ENCODE measurements around the gene RNU1-3.
"Not testable (repeated sequence)": the region's sequence is repeated elsewhere in the genome, so short reads cannot be mapped to it uniquely, and the experiment has no call there.

RNU1-3 gene

DNA sequence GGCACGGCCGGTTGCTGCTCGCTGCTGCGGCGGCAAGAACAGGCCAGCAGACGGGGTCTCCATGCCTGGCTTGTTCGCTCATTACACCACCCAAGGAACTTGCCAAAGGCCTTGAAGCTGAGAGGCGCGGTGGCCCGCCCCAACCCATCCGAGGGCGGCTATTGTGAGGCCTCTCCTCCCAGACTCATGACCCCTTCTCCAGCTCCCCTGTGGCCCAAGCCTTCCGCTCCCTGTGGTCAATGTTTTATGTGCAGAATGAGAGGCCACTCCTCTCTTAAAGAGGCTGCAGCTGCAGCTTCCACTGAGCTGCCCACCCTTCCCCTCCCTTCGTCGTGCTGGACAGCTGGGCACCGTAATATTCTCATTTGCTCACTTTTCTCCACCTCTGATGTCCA is 27.6 kb upstream of the RNU1-3 start:
- H3K4me3 ChIP-seq (ENCODE audit: low read length in 2 of 2); H3K27ac ChIP-seq (ENCODE audit: low read depth in 2 of 2, low read length in 2 of 2); H3K4me1 ChIP-seq (ENCODE audit: control insufficient read depth in 2 of 2, insufficient read depth in 2 of 2, low read length in 2 of 2); H3K9ac ChIP-seq (ENCODE audit: low read depth in 1 of 2, low read length in 2 of 2); H3K9me3 ChIP-seq (ENCODE audit: control insufficient read depth in 2 of 2, low read length in 2 of 2); H3K27me3 ChIP-seq (ENCODE audit: control insufficient read depth in 2 of 2, insufficient read depth in 2 of 2, low read length in 2 of 2); H3K36me3 ChIP-seq (ENCODE audit: control insufficient read depth in 2 of 2, insufficient read depth in 2 of 2, low read length in 2 of 2): not testable (repeated sequence)

DNA sequence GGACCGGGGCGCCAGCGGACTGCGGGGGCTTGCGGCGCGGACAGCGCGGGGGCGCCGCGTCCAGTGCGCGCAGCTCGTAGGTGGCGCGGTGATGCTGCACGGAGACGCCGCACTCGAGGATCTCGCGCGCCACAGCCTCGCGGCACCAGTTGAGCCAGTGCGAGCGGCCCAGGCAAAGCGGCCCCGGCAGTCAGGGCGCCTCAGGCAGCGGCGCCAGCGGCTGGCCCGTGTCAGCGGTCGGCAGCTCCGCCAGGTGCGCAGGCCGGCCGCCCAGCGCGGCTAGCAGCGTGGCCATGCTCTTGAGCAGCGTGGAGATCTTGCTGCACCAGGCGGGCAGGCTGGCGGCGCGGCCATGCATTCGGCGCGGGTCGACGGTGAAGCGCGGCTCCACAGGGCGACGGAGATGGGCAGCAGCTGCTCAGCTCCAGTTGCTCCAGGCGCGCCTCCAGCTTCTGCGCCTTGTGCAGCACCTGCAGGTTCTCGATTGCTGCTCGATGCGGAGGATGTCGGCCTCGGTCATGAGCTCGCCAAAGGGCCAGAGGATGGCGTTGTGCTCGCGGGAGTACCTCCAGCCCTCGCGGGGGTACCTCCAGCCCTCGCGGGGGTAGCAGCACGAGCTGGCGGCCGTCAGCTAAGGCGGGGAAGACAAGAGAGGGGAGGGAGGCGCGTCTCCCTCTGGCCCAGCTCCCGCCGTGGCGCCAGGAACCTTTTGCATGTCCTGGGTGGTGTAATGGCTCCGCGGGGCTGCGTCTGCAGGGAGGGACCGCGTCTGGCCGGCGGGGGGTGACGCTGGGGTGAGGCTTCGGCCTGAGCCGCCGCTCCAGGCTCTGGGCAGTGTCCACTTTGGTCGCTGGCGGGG is 26.9 kb upstream of the RNU1-3 start:
- not testable (repeated sequence) for H3K36me3 ChIP-seq (ENCODE audit: control insufficient read depth in 2 of 2, insufficient read depth in 2 of 2, low read length in 2 of 2); H3K27ac ChIP-seq (ENCODE audit: low read depth in 2 of 2, low read length in 2 of 2); H3K9ac ChIP-seq (ENCODE audit: low read depth in 1 of 2, low read length in 2 of 2); H3K4me1 ChIP-seq (ENCODE audit: control insufficient read depth in 2 of 2, insufficient read depth in 2 of 2, low read length in 2 of 2); H3K9me3 ChIP-seq (ENCODE audit: control insufficient read depth in 2 of 2, low read length in 2 of 2); H3K4me3 ChIP-seq (ENCODE audit: low read length in 2 of 2); H3K27me3 ChIP-seq (ENCODE audit: control insufficient read depth in 2 of 2, insufficient read depth in 2 of 2, low read length in 2 of 2)

DNA sequence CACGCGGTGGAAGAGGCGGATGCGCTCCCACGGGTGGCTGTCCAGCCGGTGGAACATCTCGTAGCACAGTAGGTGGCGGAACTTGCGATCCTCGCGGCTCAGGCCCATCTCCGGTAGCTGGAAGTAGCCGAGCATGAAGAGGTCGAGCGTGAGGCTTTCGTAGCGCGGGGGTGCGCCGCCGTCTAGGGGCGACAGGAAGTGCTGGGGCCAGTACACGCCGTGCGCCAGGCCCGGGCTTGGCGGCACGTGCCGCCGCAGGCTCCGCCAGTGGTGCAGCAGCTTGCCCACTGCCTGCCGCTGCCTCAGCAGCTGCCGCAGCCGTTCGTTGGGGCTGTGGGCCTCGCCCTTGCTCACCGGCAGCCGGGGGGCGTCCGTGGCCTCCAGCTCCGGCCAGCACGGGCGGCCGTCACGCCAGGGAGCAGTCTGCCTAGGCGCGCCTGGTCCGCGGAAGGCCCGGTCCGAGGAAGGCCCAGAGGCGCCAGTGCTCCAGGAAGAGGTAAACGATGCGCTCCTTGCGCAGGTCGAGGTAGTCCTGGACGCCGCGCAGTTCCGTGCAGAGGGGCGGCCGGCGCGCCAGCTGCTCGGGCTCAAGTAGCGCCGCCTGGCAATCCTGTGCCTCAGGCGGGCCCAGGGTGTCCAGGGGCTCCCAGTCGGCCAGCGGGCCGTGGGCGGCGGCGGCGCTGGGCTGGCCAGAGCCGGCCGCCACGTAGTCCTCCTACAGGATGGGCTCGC is 26.1 kb upstream of the RNU1-3 start:
- not testable (repeated sequence) for H3K27ac ChIP-seq (ENCODE audit: low read depth in 2 of 2, low read length in 2 of 2); H3K4me3 ChIP-seq (ENCODE audit: low read length in 2 of 2); H3K27me3 ChIP-seq (ENCODE audit: control insufficient read depth in 2 of 2, insufficient read depth in 2 of 2, low read length in 2 of 2); H3K9me3 ChIP-seq (ENCODE audit: control insufficient read depth in 2 of 2, low read length in 2 of 2); H3K4me1 ChIP-seq (ENCODE audit: control insufficient read depth in 2 of 2, insufficient read depth in 2 of 2, low read length in 2 of 2); H3K36me3 ChIP-seq (ENCODE audit: control insufficient read depth in 2 of 2, insufficient read depth in 2 of 2, low read length in 2 of 2); H3K9ac ChIP-seq (ENCODE audit: low read depth in 1 of 2, low read length in 2 of 2)

DNA sequence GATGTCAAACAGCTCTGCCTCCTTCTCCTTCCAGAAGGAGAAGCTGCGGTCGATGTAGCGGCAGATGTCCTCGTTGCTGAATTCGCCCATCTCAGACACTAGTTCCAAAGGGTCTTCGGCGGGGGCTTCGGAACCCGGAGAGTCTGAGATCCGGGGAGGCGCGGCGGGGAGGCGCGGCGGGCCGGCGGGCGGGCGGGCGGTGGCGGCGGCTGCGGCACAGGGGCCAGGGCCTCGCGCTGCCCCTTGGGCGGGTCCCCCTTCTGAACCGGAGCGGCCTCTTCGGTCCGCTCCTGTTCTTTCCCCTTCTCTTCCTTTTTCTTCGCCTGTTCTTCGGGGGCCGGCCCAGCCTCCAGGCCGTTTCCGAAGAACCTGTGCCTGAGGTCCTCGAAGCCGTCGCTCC is 25.5 kb upstream of the RNU1-3 start:
- H3K27ac ChIP-seq (ENCODE audit: low read depth in 2 of 2, low read length in 2 of 2); H3K9ac ChIP-seq (ENCODE audit: low read depth in 1 of 2, low read length in 2 of 2); H3K4me1 ChIP-seq (ENCODE audit: control insufficient read depth in 2 of 2, insufficient read depth in 2 of 2, low read length in 2 of 2); H3K4me3 ChIP-seq (ENCODE audit: low read length in 2 of 2); H3K36me3 ChIP-seq (ENCODE audit: control insufficient read depth in 2 of 2, insufficient read depth in 2 of 2, low read length in 2 of 2); H3K9me3 ChIP-seq (ENCODE audit: control insufficient read depth in 2 of 2, low read length in 2 of 2); H3K27me3 ChIP-seq (ENCODE audit: control insufficient read depth in 2 of 2, insufficient read depth in 2 of 2, low read length in 2 of 2): not testable (repeated sequence)

DNA sequence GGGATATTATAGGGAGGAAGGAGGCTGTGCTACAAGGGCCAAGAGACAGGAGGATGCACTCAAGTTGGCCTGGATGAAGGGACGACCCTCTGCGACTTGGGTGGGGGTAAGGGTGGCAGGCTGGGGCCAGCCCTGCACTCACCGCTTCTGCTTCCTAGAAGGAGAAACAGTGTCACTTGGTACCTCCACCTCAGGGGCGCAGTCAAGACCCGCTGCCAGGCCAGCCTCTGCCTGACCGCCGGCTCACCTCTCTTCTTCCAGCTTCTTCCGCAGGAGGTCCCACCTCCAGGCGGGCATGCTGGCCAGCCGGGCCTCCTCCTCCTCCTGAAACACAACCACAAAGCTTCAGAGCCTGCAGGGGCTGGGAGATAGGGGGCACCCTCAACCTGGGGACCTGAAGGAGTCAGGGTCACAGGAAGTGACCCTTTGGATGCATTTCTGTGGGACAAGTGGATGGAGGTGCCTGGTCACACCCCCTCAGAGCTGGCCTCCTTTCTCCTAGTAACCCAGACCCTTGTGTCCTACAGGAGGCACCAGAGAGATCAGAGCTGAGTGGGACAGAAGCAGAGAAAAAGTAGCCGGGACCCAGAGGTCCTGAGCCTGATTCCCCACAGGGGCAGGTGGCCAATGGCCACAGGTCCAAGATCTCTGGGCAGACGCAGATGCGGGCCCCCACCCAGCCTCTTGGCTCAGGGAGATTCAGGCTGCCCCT is 24.4 kb upstream of the RNU1-3 start:
- H3K36me3 ChIP-seq (ENCODE audit: control insufficient read depth in 2 of 2, insufficient read depth in 2 of 2, low read length in 2 of 2); H3K9ac ChIP-seq (ENCODE audit: low read depth in 1 of 2, low read length in 2 of 2); H3K27me3 ChIP-seq (ENCODE audit: control insufficient read depth in 2 of 2, insufficient read depth in 2 of 2, low read length in 2 of 2); H3K27ac ChIP-seq (ENCODE audit: low read depth in 2 of 2, low read length in 2 of 2); H3K4me1 ChIP-seq (ENCODE audit: control insufficient read depth in 2 of 2, insufficient read depth in 2 of 2, low read length in 2 of 2); H3K4me3 ChIP-seq (ENCODE audit: low read length in 2 of 2); H3K9me3 ChIP-seq (ENCODE audit: control insufficient read depth in 2 of 2, low read length in 2 of 2): not testable (repeated sequence)

DNA sequence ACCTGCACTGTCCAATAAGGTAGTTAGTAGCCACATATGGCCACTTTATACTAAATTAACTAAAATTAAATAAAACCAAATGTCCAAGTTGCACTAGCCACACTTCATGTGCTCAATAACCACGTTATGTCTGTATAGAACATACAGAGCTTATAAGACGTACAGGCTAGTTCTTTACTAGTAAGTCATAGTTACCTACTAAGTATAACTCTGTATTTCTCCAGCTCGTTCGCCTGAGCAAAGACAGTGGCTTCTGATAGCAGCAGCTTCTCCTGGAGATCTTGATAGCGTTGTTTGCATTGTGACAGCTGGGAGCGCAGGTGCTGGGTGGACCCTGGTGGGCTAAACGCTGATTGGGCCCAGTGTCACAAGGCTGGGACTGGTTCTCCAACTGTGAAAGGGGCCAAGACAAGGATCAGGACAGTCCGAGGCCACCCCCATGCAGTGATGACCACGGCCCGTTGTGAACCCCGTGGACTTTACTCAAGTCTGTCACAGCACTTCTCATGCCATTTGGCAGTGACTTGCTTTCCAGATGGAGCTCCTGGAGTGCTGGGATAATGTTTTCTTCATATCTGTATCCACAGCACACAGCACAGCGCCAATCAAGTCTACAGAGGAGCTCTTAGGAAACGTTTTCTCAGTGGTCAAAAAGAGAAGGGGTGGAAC is 20.5 kb upstream of the RNU1-3 start:
- not testable (repeated sequence) for H3K9me3 ChIP-seq (ENCODE audit: control insufficient read depth in 2 of 2, low read length in 2 of 2); H3K27ac ChIP-seq (ENCODE audit: low read depth in 2 of 2, low read length in 2 of 2); H3K4me1 ChIP-seq (ENCODE audit: control insufficient read depth in 2 of 2, insufficient read depth in 2 of 2, low read length in 2 of 2); H3K27me3 ChIP-seq (ENCODE audit: control insufficient read depth in 2 of 2, insufficient read depth in 2 of 2, low read length in 2 of 2); H3K9ac ChIP-seq (ENCODE audit: low read depth in 1 of 2, low read length in 2 of 2); H3K36me3 ChIP-seq (ENCODE audit: control insufficient read depth in 2 of 2, insufficient read depth in 2 of 2, low read length in 2 of 2); H3K4me3 ChIP-seq (ENCODE audit: low read length in 2 of 2)

DNA sequence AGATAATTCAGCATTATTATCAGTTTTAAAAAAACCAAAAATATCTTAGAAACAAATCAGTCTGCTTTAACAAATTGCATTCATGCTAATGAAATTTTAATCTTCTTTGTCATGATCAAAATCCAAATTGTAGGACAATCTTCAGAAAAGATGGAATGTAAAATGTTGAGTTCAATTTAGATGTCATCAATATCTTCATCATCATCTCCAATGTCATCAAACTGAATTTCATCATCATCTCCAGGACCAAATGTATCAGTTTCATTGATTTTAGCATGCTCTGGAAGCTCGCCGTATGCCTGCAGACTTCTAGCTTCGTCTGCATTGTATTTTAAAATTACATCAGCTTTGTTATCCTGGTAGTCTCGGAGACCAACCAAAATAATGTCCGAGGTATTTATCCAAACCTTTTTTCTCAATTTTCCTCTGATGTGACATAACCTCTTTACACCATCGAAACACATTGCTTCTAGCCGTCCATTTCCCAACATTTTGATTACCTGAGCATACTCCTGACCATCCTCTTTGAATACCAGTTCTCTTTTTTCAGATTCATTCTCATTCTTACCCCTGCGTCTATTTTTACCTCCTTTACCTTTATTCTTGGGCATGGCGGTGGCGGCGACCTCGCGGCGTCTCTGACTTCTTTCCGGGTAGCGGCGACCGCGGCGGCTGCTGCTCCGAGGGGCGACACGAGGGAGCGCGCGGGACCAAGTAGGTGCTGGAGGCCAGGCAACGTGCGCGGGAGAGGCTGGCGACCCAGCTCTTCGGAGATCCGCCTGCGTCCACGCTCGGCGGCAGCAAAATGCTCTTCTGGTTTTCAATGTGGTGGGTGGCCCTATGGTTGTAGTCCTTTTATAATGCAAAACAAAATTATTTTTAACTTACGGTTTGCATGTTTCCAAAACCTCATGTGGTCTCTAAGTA is 19.0 kb upstream of the RNU1-3 start:
- H3K27me3 ChIP-seq (ENCODE audit: control insufficient read depth in 2 of 2, insufficient read depth in 2 of 2, low read length in 2 of 2); H3K4me1 ChIP-seq (ENCODE audit: control insufficient read depth in 2 of 2, insufficient read depth in 2 of 2, low read length in 2 of 2); H3K36me3 ChIP-seq (ENCODE audit: control insufficient read depth in 2 of 2, insufficient read depth in 2 of 2, low read length in 2 of 2); H3K9me3 ChIP-seq (ENCODE audit: control insufficient read depth in 2 of 2, low read length in 2 of 2); H3K4me3 ChIP-seq (ENCODE audit: low read length in 2 of 2); H3K27ac ChIP-seq (ENCODE audit: low read depth in 2 of 2, low read length in 2 of 2); H3K9ac ChIP-seq (ENCODE audit: low read depth in 1 of 2, low read length in 2 of 2): not testable (repeated sequence)

DNA sequence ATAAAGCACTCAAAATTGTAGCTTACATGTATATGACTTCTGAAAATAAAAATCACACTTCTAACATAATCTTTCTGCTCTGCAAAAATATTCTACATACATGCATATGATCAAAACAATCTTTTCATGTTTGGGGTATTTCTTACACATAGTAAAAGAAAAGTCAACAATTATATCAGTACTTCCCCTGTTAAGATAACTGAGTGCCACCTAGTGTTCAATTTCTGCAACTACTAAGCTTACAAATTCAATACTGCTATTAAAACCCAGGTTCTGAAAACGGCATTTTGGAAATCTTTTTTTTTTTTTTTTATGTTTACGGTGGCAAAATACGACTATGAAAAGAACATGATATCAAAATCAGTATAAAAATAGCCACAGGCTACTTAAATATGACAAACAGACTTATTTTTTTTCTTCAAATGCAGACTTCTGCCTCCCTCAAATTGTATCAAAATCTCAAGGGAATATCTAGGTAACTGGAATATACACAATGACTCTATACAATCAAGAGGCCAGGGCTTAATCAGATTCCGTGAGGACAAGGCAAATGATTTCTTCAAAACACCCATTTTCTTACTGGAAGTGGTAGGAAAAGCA is 18.1 kb upstream of the RNU1-3 start:
- H3K9me3 ChIP-seq (ENCODE audit: control insufficient read depth in 2 of 2, low read length in 2 of 2); H3K9ac ChIP-seq (ENCODE audit: low read depth in 1 of 2, low read length in 2 of 2); H3K27me3 ChIP-seq (ENCODE audit: control insufficient read depth in 2 of 2, insufficient read depth in 2 of 2, low read length in 2 of 2): not testable (repeated sequence)

DNA sequence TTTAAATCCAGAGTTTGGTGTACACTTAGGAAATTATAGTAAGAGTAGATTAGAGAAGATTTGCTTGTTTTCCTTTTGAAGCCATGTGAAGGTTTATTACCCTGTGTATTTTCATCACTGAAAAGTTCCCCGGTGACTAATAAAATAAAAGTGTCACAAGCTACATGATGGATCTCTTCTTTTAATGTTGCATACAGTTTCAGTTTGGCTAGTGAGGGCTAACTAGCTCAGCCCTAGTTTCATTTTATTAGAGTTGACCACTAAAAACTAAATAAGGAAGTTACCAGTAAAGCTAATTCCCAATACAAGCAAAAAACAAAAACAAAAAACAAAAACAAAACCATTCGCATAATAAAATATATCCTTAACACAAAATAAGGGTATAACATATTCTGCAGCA is 17.4 kb upstream of the RNU1-3 start:
- H3K4me1 ChIP-seq (ENCODE audit: control insufficient read depth in 2 of 2, insufficient read depth in 2 of 2, low read length in 2 of 2); H3K9ac ChIP-seq (ENCODE audit: low read depth in 1 of 2, low read length in 2 of 2); H3K9me3 ChIP-seq (ENCODE audit: control insufficient read depth in 2 of 2, low read length in 2 of 2); H3K36me3 ChIP-seq (ENCODE audit: control insufficient read depth in 2 of 2, insufficient read depth in 2 of 2, low read length in 2 of 2); H3K4me3 ChIP-seq (ENCODE audit: low read length in 2 of 2); H3K27me3 ChIP-seq (ENCODE audit: control insufficient read depth in 2 of 2, insufficient read depth in 2 of 2, low read length in 2 of 2); H3K27ac ChIP-seq (ENCODE audit: low read depth in 2 of 2, low read length in 2 of 2): not testable (repeated sequence)

More for the DNA sequence above, 18.1 kb upstream of the RNU1-3 start:
- H3K36me3 ChIP-seq (ENCODE audit: control insufficient read depth in 2 of 2, insufficient read depth in 2 of 2, low read length in 2 of 2); H3K27ac ChIP-seq (ENCODE audit: low read depth in 2 of 2, low read length in 2 of 2); H3K4me1 ChIP-seq (ENCODE audit: control insufficient read depth in 2 of 2, insufficient read depth in 2 of 2, low read length in 2 of 2); H3K4me3 ChIP-seq (ENCODE audit: low read length in 2 of 2): not testable (repeated sequence)

Measured in mucosa of rectum (tissue), 2 donors.